ENCODE measurements around the gene SULT1E1. TPM values are rescaled to one million over a fixed set of nuclear protein-coding genes. Genes with fewer than 3 reads are reported as not detected.

The SULT1E1 gene
- total and polyA plus RNA-seq, 2 donors (not counting 1 experiment from before 2014, with no cell fraction given), result not detected

DNA sequence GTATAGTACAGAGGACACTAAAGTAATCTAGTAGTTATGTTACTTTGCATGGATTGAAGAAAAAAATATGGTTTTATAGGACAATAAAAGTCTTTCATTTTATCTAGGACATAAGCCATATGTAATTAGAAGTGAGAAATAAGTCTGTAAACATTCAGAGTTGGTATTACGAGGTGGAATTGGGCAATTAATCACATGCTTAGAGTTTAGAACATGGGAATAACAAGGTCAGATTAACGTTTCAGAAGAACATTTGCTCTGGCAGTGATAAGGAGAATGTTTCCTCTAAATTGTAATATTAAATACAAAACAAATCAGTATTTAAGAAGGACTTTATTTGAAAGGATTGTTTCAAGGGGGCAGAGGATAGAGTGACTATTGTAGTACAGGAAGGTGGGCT lies 15.6 kb upstream of the SULT1E1 start:
- H3K4me3 ChIP-seq (replicated peaks in 1 of 4; ENCODE audit: control extremely low read depth in 1 of 4, insufficient read depth in 1 of 4, low read depth in 3 of 4, low read length in 4 of 4), result no peak overlapping the region
- no peak overlapping the region for H2AFZ ChIP-seq (ENCODE audit: low read length)
- no peak for DNase-seq (ENCODE audit: low read depth in 2 of 2)
- no peak overlapping the region for H3K4me2 ChIP-seq (ENCODE audit: extremely low read depth, insufficient read depth, low read length)
- no peak overlapping the region for H3K9ac ChIP-seq (ENCODE audit: insufficient read depth, low read length)
- H3K4me1 ChIP-seq (ENCODE audit: control insufficient read depth, extremely low read depth, insufficient read depth, low read length), result no peaks in the 10 kb centered on the region
- no peaks in the 10 kb centered on the region for H3K27me3 ChIP-seq (ENCODE audit: control insufficient read depth, insufficient read depth, low read length)
- TF ChIP-seq, protein P1, sequence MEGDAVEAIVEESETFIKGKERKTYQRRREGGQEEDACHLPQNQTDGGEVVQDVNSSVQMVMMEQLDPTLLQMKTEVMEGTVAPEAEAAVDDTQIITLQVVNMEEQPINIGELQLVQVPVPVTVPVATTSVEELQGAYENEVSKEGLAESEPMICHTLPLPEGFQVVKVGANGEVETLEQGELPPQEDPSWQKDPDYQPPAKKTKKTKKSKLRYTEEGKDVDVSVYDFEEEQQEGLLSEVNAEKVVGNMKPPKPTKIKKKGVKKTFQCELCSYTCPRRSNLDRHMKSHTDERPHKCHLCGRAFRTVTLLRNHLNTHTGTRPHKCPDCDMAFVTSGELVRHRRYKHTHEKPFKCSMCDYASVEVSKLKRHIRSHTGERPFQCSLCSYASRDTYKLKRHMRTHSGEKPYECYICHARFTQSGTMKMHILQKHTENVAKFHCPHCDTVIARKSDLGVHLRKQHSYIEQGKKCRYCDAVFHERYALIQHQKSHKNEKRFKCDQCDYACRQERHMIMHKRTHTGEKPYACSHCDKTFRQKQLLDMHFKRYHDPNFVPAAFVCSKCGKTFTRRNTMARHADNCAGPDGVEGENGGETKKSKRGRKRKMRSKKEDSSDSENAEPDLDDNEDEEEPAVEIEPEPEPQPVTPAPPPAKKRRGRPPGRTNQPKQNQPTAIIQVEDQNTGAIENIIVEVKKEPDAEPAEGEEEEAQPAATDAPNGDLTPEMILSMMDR (conservative IDR thresholded peaks at IDR 0.05 in 1 of 2, IDR thresholded peaks at IDR 0.05 in 1 of 2; ENCODE audit: low read depth in 1 of 2, low read length in 2 of 2), result no peak
- no peak for TF ChIP-seq EZH2 (IDR thresholded peaks at IDR 0.05; ENCODE audit: low read length, missing control alignments)
- H3K27ac ChIP-seq (ENCODE audit: insufficient read depth, low read length), result no peak overlapping the region
- H4K20me1 ChIP-seq (ENCODE audit: control insufficient read depth, extremely low read depth, insufficient read depth, low read length), result no peaks in the 10 kb centered on the region
- no peaks in the 10 kb centered on the region for H3K9me3 ChIP-seq (ENCODE audit: control insufficient read depth, insufficient read depth, low read depth, low read length)
- no peaks in the 10 kb centered on the region for H3K79me2 ChIP-seq (ENCODE audit: control insufficient read depth, insufficient read depth, low read length)
- no peaks in the 10 kb centered on the region for H3K36me3 ChIP-seq (ENCODE audit: control insufficient read depth, insufficient read depth, low read length)

DNA sequence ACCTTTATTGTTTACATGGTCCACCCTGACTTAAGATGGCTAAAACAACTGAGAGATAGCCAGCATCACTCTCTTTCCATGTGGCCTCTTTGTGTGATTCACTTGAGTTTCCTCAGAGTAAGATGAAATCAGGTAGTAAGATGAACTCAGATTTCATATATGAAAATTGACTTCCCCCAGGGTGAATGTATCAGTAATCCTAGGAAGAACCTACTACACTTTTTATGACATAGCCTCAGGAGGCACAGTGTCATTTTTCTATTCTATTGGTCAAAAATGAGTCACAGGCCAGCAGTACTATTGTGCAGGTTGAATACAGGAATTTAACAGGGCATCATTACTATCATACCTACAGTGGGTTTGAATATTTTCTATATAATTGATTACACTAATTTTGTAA lies 14.6 kb upstream of the SULT1E1 start:
- no peaks in the 10 kb centered on the region for H3K79me2 ChIP-seq (ENCODE audit: control insufficient read depth, insufficient read depth, low read length)
- TF ChIP-seq EZH2 (IDR thresholded peaks at IDR 0.05; ENCODE audit: low read length, missing control alignments), result no peak
- TF ChIP-seq, protein P1 (conservative IDR thresholded peaks at IDR 0.05 in 1 of 2, IDR thresholded peaks at IDR 0.05 in 1 of 2; ENCODE audit: low read depth in 1 of 2, low read length in 2 of 2), result no peak
- no peaks in the 10 kb centered on the region for H3K27me3 ChIP-seq (ENCODE audit: control insufficient read depth, insufficient read depth, low read length)
- no peaks in the 10 kb centered on the region for H4K20me1 ChIP-seq (ENCODE audit: control insufficient read depth, extremely low read depth, insufficient read depth, low read length)
- no peaks in the 10 kb centered on the region for H3K4me1 ChIP-seq (ENCODE audit: control insufficient read depth, extremely low read depth, insufficient read depth, low read length)
- DNase-seq (ENCODE audit: low read depth in 2 of 2), result no peak
- H3K4me3 ChIP-seq (replicated peaks in 1 of 4; ENCODE audit: control extremely low read depth in 1 of 4, insufficient read depth in 1 of 4, low read depth in 3 of 4, low read length in 4 of 4), result no peak overlapping the region
- H3K9me3 ChIP-seq (ENCODE audit: control insufficient read depth, insufficient read depth, low read depth, low read length), result no peaks in the 10 kb centered on the region
- no peaks in the 10 kb centered on the region for H3K36me3 ChIP-seq (ENCODE audit: control insufficient read depth, insufficient read depth, low read length)
- no peak overlapping the region for H3K9ac ChIP-seq (ENCODE audit: insufficient read depth, low read length)
- H3K27ac ChIP-seq (ENCODE audit: insufficient read depth, low read length), result no peak overlapping the region
- H3K4me2 ChIP-seq (ENCODE audit: extremely low read depth, insufficient read depth, low read length), result no peak overlapping the region
- no peak overlapping the region for H2AFZ ChIP-seq (ENCODE audit: low read length)

- Histone ChIP-seq H3K9ac (ENCODE audit: insufficient read depth, low read length) (no peak overlapping the region), H2AFZ (ENCODE audit: low read length) (no peak overlapping the region), H3K36me3 (ENCODE audit: control insufficient read depth, insufficient read depth, low read length) (no peaks in the 10 kb centered on the region), H3K79me2 (ENCODE audit: control insufficient read depth, insufficient read depth, low read length) (no peaks in the 10 kb centered on the region), H4K20me1 (ENCODE audit: control insufficient read depth, extremely low read depth, insufficient read depth, low read length) (no peaks in the 10 kb centered on the region), H3K27me3 (ENCODE audit: control insufficient read depth, insufficient read depth, low read length) (no peaks in the 10 kb centered on the region), H3K4me1 (ENCODE audit: control insufficient read depth, extremely low read depth, insufficient read depth, low read length) (no peaks in the 10 kb centered on the region), H3K9me3 (ENCODE audit: control insufficient read depth, insufficient read depth, low read depth, low read length) (no peaks in the 10 kb centered on the region), H3K4me2 (ENCODE audit: extremely low read depth, insufficient read depth, low read length) (no peak overlapping the region), H3K4me3 (replicated peaks in 1 of 4; ENCODE audit: control extremely low read depth in 1 of 4, insufficient read depth in 1 of 4, low read depth in 3 of 4, low read length in 4 of 4) (no peak overlapping the region), H3K27ac (ENCODE audit: insufficient read depth, low read length) (no peak overlapping the region)
- no peak for TF ChIP-seq EZH2 (IDR thresholded peaks at IDR 0.05; ENCODE audit: low read length, missing control alignments)
- TF ChIP-seq, protein P1 (conservative IDR thresholded peaks at IDR 0.05 in 1 of 2, IDR thresholded peaks at IDR 0.05 in 1 of 2; ENCODE audit: low read depth in 1 of 2, low read length in 2 of 2), result no peak
- DNase-seq (ENCODE audit: low read depth in 2 of 2), result no peak
Observed at GRCh38 chr4:69861756-69862155, 1.8 kb upstream of the SULT1E1 start.
